Eye (tissue), 1 donor: ENCODE results near the gene PRICKLE1.

Source experiments
- DNase-seq: peaks from one replicate; pipeline ENCODE4 v3.0.0-alpha.2; 2015

Gene PRICKLE1

DNA sequence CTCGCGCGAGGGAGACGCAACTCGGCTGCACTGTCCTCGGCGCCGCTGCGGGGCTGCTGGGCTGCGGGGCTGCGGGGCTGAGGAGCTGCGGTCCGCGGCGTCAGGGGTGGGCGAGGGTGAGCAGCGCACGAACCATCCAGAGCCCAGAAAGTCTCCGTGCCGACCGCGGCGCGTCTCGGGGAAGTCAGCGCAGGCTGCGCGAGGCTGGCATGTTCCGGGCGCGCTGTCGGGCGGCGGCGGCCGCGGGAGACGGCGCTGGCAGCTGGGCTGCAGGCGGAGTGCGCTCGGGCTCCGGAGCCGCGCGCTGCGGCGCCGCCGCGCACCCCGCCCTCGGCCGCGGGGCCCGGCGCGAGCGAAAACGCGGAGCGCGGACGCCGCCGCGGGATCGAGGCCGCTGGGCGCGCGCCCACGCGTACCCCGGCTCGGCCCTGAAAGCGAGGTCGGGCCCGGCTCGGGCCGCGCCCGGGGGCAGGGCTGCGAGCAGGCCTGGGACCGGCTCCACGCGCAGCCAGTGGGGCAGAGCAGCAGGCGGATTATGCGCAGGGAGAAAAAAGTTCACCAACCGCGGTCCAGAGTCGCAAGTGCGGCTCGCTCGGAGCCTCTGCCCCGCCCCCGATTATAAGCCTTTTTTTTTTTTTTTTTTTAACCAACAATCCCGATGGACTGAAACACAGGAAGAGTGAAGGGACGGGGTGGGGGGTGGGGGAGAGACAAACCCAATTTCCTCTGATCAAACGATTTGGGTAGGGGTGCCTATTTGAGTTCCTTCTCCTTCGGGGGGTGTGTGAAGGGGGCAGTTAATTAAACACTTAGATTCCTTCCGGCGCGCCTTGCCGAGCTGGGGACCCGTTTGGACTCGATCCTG, at the start of gene PRICKLE1:
PRICKLE1 (minus strand) TSS at position 282 of the 865 bp plus-strand sequence. CDS start 117,230 bp downstream, outside the sequence.
- DNase-seq, result peak; percentile 86

DNA sequence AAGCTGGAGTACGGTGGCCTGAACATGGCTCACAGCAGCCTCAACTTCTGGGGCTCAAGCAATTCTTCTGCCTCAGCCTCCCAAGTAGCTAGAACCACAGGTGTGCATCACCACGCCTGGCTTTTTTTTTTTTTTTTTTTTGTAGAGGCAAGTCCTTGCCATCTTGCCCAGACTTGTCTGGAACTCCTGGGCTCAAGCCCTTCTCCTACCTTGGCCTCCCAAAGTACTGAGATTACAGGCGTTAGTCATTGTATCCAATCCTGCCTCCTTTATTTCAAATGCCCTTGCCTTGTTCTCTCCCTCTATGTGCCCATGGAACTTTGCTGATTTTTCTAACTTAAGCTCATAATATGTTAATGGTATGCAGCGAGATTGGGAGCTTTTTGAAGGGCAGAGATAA, 49.2 kb upstream of the PRICKLE1 start:
- no peak for DNase-seq

DNA sequence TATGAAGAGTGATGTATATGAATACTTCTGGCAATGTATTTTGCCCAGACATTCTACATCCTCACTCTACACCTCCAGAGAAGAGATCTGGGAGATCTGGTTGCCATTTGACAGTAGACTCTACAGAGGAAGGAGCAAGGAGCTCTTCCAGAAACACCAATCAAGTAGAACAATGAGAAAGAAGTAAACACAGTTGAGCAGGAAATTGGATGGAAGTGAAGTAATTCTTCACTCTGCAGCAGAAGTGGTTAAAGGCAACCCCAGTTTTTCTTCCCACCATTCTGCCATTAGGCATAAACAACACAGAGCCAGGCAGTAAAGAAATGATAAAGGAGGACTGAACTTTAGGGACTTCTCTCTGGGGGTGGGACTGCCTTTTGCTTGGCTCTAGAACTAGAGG, 48.5 kb upstream of the PRICKLE1 start:
- no peak for DNase-seq

DNA sequence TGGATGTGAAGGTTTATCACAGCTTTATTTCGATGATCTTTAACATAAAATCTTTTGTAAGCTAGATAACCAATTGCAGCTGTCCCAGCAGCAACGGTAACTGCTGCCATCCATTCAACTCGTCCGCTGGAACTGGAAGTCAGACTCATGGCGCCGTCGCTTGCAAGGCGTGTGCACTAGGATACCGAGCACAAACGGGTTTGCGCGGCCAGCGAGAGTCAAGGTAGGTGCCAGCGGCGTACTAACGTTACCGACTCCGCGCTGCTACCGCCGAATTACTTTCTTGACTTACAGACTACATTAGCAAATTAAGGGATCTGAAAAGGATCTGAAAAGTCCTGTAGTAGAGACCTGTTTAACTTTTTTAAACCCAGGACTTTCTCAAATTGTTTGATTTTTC, 47.4 kb upstream of the PRICKLE1 start:
- no peak for DNase-seq

DNA sequence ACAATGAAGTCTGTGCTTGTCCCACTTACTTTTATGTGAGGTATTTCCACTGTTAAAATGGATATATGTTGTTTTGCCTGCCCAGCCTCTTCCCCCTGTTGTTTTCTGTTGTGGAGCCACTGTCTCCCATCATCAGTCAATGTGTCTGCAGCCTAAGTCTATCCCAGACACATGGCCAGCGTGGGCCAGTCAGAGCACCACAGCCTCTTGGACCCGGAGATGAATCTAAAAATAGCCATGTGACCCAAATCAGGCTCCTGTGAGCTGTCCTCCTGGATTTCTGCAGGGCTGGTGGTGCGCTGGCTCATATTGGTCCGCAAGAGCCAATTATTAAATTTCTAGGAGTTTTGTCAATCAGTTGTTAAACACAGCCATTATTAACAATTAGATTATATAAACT, 44.0 kb upstream of the PRICKLE1 start:
- no peak for DNase-seq

DNA sequence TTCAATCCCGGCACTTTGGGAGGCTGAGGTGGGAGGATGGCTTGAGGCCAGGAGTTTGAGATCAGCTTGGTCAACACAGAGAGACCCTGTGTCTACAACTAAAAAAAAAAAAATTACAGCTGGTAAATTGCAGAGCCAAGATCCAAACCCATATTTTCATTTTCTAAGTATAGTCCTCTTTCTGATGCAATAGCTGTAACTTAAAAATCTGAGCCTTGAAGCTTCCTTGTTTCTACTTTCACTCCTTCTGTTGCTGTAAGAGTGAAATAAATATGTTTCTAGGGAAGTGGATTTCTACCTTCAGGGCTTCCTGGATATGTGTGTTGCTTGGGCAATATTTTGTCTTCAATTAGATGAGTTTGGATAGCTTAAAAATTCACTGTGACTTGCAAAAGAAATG, 42.0 kb upstream of the PRICKLE1 start:
- DNase-seq, result no peak

DNA sequence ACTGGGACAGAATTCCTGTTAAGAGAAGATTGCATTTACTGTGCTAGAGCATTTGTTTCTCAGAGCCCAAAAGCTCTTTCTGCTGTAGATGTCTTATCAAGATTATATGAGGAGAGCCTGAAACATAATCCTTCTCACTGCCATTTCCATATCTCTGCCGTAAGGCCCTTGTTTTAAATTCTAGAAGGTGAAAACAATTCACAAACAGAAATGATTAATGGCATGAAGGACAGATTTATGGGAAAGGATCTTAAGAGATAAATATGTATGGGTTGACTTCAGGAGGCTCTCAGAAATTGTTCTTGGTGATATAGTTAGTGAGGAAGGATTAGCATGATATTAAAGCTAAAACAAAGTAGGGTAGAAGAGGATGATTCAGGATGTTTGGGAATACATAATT, 40.8 kb upstream of the PRICKLE1 start:
- DNase-seq, result no peak

DNA sequence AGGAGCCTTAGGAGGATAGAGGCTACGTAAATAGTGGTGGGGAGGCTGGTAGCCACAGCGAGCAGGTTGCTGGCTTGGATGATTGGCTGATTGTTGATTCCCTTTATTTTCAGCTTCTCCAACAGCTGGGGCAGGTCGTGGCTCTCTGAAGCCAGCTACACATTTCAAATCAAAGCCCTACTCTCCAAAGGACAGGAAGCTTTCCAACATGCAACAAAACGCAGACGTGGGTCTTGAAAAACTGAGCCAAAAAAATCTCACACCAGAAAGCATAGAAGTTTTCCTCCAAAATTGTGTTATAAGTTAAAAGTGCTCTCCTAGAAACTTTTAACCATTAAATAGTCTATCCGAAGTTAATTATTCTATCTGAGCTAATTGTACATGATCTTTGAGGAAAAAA, 37.6 kb upstream of the PRICKLE1 start:
- no peak for DNase-seq

DNA sequence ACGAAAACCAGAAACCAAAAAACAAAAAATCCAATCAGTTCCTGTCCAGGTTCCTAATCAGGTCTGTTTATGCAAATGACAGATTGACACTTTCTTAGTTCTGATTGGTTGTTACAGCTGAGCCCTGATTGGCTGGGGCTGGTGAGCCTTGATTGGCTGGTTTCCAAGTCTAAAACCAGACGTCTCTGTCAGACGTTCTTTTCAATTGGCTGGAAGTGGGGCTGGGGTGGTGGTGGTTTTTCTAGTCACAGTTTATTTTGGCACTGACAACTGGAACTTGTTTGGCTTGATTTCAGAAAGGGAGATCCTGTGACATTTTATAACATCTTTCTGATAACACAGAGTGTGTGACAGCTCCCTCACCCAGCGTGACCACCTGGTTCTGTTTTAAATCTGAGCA, 36.1 kb upstream of the PRICKLE1 start:
- no peak for DNase-seq

DNA sequence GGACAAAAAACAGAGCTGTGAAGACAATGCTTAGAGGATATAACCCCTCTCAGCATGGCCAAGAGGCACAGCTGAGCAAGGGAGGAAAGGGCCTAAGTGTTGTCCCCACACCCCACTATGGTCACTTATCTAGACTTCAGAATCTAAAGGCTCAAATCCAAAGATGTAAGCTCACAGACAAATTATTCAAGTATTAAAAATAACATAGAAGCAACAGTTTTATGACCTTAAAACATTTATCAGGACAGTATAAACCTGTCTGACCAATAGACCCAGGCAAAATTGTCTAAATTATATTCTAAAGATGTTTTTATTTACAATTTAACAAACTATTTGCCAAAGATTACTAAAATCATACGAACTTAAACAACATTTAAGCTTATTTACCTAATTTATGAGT, 28.1 kb upstream of the PRICKLE1 start:
- DNase-seq, result no peak

DNA sequence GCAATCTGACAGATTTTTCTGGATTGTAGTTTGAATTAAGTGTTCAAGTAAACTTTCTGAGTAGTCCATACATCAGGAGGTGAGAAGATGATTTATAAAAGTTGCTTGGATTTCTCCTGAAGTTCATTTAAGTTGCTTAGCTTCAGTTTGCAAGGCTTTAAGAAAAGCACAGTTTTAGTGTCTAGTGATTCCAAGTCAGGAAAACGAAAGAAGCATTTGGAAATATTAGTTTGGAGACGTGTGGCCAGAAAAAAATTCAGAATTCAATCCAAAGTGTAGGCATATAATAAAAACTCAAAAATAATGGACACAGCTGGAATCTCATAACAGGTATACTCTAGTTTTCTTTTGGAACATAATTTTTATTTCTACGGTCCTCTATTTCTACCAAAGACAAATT, 25.5 kb upstream of the PRICKLE1 start:
- no peak for DNase-seq

DNA sequence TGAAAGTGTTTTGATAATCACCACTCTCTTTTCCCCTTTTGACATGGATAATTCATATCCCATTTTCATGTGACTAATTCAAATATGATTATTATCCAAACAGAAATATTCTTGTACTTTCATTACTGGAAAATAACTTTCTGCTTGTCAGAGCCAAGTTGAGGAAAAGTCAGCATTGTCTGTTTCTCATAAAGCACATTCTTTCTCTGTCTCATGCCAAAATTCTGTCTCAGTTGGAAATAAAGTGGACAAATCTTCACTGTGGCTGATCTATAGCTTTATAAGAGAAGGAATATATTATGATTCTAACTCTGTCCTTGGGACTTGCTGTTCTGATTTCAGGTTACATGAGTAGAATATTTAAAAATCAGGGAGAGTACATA, 22.7 kb upstream of the PRICKLE1 start:
- peak; percentile 52 for DNase-seq

DNA sequence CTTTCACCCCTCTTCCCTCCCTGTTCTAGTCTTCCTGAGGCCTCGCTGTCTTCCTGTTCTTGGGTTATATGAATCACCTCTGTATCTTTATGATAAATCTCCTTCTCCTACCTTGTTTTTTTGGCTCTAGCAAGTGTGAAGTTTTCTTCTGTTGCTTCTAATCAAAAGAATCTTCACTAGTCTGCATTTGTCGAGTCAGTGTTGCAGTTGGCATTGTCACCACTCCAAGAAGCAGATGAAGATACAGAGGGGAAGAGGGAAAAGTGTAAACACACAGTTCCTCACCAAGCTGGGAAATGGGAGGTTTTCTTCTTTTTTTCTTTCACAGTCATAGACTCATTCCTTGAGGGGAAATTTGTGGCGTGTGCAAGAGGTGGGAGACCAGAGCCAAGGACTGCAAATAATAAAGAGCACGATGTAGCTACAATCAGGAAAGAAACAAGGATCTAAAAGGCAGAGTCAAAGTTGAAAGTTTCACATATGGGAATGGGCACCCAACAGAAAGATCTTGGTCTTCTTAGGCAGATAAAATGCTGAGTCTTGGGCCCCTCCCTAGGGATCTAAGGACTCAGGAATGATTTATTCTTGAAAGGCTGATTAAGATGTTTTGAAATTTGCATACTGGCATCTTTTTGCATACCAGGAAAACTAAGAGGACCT, 22.2 kb upstream of the PRICKLE1 start:
- peak; percentile 33 for DNase-seq

DNA sequence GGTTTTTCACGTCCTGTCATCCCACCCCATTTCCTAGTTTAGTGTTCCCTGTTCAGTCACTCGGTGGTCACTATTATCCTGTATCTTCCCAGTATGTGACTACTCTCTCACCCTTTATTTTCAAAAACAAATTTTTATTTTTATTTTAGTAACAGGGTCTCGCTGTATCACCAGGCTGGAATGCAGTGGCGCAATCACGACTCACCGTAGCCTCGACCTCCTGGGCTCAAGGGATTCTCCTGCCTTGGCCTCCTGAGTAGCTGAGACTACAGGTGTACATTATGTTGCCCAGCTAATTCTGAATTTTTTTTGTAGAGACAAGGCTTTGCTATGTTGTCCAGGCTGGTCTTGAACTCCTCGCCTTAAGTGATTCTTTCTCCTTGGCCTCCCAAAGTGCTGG, 20.1 kb upstream of the PRICKLE1 start:
- no peak for DNase-seq

DNA sequence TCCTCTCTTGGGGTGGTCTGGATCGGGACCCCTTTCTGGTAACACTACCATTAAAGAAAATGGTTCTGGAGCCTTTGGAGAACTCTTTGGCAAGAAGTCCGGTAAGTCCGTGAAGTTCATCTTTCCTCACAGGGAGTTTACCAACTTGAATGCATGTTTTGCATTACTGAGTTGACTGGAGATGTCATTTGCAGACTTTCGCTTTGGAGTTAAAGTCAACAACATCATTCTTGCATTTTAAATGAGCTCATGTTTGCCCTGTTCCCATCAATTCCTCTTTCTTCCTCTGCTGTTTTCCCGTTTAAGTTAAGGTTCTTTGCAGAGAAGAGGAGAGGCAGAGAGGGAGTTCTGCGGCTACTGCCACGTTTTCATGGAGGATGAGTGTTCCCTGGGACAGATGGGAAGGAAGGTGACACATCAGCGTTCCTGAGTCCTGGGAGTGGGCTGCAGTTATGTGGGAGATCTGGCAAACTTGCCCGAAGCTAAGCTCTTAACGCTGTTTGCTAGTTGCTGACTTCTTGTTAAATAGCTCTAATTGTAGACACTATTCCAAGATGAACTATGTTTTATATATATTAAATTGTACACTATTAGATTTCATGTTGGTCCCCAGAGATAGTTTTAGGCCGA, 18.8 kb upstream of the PRICKLE1 start:
- no peak for DNase-seq

DNA sequence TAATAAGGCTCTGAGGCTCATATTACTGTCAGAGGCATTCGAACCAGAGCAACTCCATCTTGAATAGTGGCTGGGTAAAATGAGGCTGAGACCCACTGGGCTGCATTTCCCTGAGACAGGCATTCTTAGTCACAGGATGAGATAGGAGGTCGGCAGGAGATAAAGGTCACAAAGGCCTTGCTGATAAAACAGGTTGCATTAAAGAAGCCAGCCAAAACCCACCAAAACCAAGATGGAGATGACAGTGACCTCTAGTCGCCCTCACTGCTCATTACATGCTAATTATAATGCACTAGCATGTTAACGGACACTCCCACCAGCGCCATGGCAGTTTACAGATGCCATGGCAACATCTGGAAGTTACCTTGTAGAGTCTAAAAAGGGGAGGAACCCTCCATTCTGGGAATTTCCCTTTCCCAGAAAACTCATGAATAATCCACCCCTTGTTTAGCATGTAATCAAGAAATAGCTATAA, 18.1 kb upstream of the PRICKLE1 start:
- DNase-seq, result no peak

DNA sequence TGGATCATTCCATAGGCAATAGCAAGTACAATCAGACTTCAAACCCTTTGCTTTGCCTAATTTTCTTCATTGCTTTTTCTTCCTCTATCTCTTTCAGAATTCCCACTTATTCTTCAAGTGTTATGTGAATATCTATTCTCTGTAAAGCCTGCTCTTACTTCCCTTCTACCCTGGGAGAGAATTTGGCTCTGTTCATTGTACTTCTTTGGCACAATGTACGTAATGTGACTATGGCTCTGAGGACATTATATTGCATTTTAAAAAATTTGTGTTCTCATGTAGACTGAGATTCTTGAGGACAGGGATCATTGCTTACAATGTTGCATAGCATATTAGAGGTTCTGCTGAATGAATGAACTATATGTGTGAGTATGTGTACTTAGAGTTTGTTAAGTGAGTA, 16.9 kb upstream of the PRICKLE1 start:
- DNase-seq, result no peak

DNA sequence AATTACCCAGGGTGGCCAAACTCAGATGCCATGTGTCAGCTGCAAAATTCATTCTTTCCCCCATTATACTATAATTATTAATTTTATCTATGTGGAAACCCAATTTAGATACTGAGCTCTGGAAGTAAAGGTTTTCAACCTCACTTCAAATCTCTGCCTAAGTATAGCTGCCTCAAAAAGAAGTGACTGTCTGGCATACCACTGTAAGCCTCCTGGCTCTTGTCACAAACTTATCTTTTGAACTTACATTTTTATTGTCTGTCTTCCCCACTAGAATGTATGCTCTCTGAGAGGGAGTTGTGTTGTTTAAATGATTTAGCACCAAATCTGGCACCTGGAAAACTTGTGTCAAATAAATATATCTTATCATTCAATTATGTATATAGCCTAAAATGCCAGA, 16.1 kb upstream of the PRICKLE1 start:
- no peak for DNase-seq

DNA sequence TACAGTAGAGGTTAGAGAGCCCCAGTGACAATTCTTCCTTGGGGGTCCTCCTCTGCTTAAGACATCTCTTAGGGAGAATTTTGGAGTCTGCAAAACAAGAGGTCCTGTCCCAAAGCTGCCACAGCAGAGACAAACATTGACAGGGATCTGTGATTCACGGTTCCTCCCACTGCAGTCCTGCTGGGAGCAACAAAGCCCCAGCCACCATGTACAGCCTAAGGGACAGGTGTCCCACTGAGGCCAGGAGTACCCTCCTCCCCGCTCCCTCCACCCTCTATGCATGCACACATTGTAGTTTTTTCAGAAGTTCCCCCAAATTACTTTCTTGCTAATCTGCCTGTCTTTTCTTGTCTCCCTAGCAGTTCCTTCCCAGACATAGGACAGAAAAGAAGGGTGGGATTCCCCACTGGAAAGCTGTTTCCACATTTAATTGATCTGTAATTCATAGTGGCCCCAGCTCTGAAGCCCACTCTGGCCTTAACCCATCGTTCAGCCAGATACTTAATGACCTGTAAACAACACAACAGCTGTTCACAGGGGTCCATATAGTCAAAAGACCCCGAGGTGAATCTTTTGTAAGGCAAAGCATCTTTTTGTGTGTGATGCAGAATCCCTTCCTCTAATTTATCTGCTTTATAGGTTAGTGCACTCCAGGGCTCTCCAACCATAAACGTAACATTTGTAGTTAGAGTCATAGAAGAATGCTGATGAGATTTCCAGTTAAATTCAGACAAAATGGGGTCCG, 13.9 kb upstream of the PRICKLE1 start:
- no peak for DNase-seq

DNA sequence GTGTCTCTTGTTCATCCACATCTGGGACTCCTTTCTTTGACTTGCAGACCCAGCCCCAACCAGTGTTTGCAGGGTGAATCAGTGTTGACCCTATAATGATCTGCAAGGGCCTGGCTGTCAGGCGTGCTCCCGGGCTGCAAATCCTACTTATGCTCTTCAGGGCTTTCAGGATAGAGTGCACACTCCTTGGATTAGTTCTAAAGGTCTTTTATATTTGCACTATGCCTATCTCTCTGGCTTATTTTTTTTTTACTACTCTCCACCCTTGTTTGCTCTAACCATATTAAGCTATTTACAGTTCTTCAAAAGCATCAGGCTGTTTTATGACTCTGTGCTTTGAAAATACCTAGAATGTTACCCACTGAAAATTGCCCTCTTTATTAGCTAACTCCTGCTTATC, 4.3 kb upstream of the PRICKLE1 start:
- DNase-seq, result no peak

DNA sequence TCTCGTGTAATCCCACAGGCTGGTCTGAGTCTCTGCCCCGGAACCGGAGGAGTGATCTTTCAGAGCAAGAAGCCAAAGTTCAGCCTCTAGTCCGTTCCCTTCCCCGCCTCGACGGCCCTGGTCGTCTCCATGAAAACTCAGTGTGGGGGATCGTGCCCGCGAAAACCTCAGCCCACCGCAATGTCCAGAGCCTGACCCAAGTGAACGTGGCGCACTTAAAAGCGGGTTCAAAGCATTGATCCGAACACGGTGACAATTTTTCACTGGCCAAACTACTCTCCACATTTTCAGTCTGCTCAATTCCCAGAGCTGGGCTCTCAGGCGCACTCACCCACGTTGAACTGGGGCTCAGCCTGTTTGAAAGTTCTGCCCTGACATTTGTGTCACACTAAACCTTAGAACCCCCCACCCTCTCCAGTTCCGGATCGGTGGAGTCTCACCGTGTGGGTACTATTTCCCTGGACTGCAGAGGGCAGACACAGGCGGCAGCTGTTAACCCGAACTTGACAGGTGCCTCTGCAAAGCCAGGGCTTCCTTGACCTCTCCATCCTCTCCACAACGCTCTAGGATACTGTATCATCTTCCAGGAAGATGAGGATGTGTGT, 886 bp upstream of the PRICKLE1 start:
- DNase-seq, result peak; percentile 70
